ENCODE measurements around the gene TSEN34.
"Not testable (repeated sequence)": the region's sequence is repeated elsewhere in the genome, so short reads cannot be mapped to it uniquely, and the experiment has no call there.

- TF ChIP-seq CTCF (conservative IDR thresholded peaks at IDR 0.05 in 1 of 2, IDR thresholded peaks at IDR 0.05 in 1 of 2; ENCODE audit: low read depth in 1 of 2, low read length in 2 of 2); EZH2 (IDR thresholded peaks at IDR 0.05; ENCODE audit: low read length, missing control alignments): not testable (repeated sequence)
These were observed 32.8 kb downstream of the TSEN34 start for GRCh38 chr19:54223937-54224281.

Data from fibroblast of lung (primary cell).